HL-60 (cell line): ENCODE data around the gene PRDM15.
A peak's percentile ranks its signal among the peaks of the same experiment; 100 is the strongest.

ENCODE experiments used
- DNase-seq, 2 experiments: peaks; one replicate each; pipeline ENCODE4 v3.0.0-alpha.2; 2010 to 2020; ENCODE audit warnings: low read depth in 1 of 2, low spot score in 1 of 2
- H3K27ac ChIP-seq: fragments of 250-450 bp; sonication (Bioruptor Pico); replicated peaks from 2 replicates; pipeline ENCODE4 v1.5.1; 2020; ENCODE audit warnings: mild to moderate bottlenecking, moderate library complexity
- H3K27me3 ChIP-seq: fragments of 250-450 bp; sonication (Bioruptor Pico); 2 replicates; pipeline ENCODE4 v1.5.1; 2021; ENCODE audit warnings: mild to moderate bottlenecking, moderate library complexity; ENCODE audit not compliant: insufficient read depth, poor library complexity, severe bottlenecking
- H3K4me3 ChIP-seq: replicated peaks from 2 replicates; pipeline ENCODE4 v1.5.1; 2011; ENCODE audit warnings: mild to moderate bottlenecking, control low read depth, low read length; ENCODE audit not compliant: insufficient read depth
- GABPA ChIP-seq: IDR thresholded peaks from 2 replicates; pipeline ENCODE4 v1.6.1; 2012; ENCODE audit warnings: low read depth
- POLR2AphosphoS5 ChIP-seq: IDR thresholded peaks from 2 replicates; pipeline ENCODE4 v1.6.1; 2012; ENCODE audit warnings: low read depth
- SPI1 ChIP-seq: IDR thresholded peaks from 2 replicates; pipeline ENCODE4 v1.6.1; 2012; ENCODE audit warnings: low read depth, mild to moderate bottlenecking, borderline replicate concordance
- TF ChIP-seq, protein P1 (sequence below): IDR thresholded peaks from one replicate; pipeline ENCODE4 v1.5.1; 2011; ENCODE audit warnings: low read length, control low read depth, inconsistent platforms; ENCODE audit not compliant: insufficient read depth
- TF ChIP-seq, protein P2 (sequence below): IDR thresholded peaks from 2 replicates; pipeline ENCODE4 v1.6.1; 2012; ENCODE audit warnings: low read depth; ENCODE audit not compliant: insufficient replicate concordance

Gene PRDM15

DNA sequence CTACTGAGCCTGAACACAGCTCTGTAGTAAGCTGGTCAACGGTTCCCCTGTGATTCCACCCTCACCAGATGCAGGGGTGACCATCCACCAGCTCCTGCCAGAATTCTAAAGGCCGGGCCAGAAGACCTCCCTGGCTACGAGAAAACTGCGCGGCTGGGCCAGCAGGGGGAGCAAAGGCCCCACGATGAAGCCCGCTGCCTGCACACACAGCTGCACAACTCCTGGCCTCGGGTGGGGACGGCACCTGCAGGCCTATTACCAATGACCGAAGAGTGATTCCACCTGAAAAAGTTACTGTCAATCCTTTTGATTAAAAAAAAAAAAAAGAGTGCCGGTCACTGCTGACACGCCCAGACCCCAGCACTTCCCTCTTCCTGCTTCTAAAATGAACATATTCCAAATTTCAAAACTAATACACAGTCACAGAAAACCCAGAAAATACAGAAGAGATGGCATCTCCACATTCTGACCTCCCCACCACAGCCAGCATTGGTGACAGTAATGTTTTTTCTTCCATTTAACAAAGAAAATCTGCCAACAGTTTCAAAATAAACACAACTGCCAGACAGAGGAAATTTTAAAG lies 62.5 kb downstream of the PRDM15 start:
- DNase-seq: peak; percentile 25 to 42
- TF ChIP-seq, protein P1, sequence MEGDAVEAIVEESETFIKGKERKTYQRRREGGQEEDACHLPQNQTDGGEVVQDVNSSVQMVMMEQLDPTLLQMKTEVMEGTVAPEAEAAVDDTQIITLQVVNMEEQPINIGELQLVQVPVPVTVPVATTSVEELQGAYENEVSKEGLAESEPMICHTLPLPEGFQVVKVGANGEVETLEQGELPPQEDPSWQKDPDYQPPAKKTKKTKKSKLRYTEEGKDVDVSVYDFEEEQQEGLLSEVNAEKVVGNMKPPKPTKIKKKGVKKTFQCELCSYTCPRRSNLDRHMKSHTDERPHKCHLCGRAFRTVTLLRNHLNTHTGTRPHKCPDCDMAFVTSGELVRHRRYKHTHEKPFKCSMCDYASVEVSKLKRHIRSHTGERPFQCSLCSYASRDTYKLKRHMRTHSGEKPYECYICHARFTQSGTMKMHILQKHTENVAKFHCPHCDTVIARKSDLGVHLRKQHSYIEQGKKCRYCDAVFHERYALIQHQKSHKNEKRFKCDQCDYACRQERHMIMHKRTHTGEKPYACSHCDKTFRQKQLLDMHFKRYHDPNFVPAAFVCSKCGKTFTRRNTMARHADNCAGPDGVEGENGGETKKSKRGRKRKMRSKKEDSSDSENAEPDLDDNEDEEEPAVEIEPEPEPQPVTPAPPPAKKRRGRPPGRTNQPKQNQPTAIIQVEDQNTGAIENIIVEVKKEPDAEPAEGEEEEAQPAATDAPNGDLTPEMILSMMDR: peak; percentile 53
- no peak for TF ChIP-seq GABPA
- no peak overlapping the region for H3K27ac ChIP-seq
- no peaks in the 10 kb centered on the region for H3K27me3 ChIP-seq
- H3K4me3 ChIP-seq: no peak overlapping the region

DNA sequence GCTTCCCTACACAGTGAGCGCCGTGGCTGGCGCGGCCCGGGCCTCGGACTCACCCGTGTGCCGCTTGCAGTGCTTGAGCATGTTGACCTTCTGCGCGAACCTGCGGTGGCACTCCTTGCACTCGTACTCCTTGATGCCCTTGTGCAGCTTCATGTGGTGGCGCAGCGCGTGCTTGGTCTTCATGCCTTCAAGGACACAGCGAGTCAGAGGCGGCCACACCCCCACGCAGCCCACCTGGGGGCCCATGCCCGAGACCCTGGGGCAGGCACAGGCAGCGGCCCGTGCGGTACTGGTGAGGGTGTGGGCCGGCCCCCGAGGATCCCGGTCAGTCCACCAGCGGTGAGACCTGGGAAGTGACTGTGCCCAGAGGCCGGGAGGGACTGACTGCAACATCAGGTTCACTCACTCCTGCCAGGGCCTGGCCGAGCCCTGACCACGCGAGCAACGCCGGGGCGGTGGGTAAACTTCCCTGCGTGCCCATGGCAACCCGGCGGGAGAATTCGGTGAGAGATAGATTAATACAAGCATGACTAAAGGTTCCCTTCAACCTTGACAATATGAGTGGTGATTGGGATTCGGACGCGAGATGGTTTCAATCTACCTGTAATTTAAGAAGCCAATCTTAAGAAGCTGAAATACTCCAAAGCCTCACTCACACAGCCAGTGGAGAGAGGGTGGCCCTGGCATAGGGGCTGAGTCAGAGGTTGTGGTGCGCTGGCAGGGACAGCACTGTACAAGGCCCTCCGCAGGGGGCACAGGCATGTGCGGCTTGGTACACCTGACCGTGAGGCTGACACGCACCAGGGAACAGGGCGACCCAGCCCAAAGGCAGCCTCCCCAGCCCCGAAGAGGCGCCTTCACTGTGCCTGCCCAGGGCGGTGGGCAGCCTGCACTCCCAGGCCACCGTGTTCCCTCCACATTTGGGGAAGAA lies 63.2 kb downstream of the PRDM15 start:
- DNase-seq: no peak
- Histone ChIP-seq H3K4me3 (no peak overlapping the region), H3K27ac (no peak overlapping the region), H3K27me3 (no peaks in the 10 kb centered on the region)
- TF ChIP-seq, protein P1: no peak
- TF ChIP-seq GABPA (no peak), POLR2AphosphoS5 (no peak), SPI1 (no peak)
- TF ChIP-seq, protein P2, sequence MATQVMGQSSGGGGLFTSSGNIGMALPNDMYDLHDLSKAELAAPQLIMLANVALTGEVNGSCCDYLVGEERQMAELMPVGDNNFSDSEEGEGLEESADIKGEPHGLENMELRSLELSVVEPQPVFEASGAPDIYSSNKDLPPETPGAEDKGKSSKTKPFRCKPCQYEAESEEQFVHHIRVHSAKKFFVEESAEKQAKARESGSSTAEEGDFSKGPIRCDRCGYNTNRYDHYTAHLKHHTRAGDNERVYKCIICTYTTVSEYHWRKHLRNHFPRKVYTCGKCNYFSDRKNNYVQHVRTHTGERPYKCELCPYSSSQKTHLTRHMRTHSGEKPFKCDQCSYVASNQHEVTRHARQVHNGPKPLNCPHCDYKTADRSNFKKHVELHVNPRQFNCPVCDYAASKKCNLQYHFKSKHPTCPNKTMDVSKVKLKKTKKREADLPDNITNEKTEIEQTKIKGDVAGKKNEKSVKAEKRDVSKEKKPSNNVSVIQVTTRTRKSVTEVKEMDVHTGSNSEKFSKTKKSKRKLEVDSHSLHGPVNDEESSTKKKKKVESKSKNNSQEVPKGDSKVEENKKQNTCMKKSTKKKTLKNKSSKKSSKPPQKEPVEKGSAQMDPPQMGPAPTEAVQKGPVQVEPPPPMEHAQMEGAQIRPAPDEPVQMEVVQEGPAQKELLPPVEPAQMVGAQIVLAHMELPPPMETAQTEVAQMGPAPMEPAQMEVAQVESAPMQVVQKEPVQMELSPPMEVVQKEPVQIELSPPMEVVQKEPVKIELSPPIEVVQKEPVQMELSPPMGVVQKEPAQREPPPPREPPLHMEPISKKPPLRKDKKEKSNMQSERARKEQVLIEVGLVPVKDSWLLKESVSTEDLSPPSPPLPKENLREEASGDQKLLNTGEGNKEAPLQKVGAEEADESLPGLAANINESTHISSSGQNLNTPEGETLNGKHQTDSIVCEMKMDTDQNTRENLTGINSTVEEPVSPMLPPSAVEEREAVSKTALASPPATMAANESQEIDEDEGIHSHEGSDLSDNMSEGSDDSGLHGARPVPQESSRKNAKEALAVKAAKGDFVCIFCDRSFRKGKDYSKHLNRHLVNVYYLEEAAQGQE: no peak

DNA sequence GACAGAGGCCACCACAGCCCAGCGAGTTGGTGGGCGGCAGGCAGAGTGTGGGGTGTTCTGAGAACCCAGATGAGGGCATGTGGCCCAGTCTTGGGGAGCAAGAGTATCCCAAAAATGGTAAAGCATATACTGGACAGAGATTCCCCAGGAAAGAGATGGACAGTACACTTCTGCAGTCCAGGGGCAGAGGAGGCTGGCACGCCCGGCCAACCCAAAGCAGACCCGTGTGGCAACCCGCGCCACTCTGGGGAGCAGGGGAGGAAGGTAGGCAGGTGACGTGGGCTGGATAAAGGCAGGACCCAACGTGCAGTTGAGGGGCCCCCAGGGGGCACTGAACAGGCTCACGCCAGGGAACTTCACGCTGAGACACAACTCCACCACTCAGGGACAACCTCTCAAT lies 65.9 kb downstream of the PRDM15 start:
- Histone ChIP-seq H3K27me3 (no peaks in the 10 kb centered on the region), H3K4me3 (no peak overlapping the region), H3K27ac (no peak overlapping the region)
- DNase-seq: no peak
- no peak for TF ChIP-seq POLR2AphosphoS5
- no peak for TF ChIP-seq GABPA
- no peak for TF ChIP-seq SPI1
- TF ChIP-seq, protein P1: no peak
- TF ChIP-seq, protein P2: no peak
